Caco-2 (cell line): Measurements from ENCODE around the gene LCN9. TPM values are rescaled to one million over a fixed set of nuclear protein-coding genes. Genes with fewer than 3 reads are reported as not detected.
"Not testable (repeated sequence)": the region's sequence is repeated elsewhere in the genome, so short reads cannot be mapped to it uniquely, and the experiment has no call there.

ENCODE experiments used
- BruUV-seq: library from RNA; stranded (reverse); fragments of 400-500 nt; replicated peaks from 2 replicates; lab custom pipeline; 2021; lab: Mats Ljungman, UMichigan
- CTCF ChIA-PET: fragments of 300-600 bp; sonication (Branson Sonifier 250); formaldehyde crosslinking; loops from one replicate; lab custom pipeline; 2022; ENCODE audit warnings: antibody characterized with exemption; lab: Charles Lee
- POLR2A ChIA-PET: fragments of 300-600 bp; sonication (Branson Sonifier 250); formaldehyde crosslinking; loops from one replicate; lab custom pipeline; 2022; ENCODE audit warnings: antibody characterized with exemption; lab: Charles Lee
- DNase-seq, 2 experiments: peaks; one replicate each; pipeline versions ENCODE4 v3.0.0 to v3.0.0-alpha.2; 2020 to 2022
- H3K27me3 ChIP-seq: replicated peaks from 2 replicates; pipeline ENCODE4 v1.6.0; 2011; ENCODE audit warnings: low read length; ENCODE audit not compliant: control insufficient read depth, insufficient read depth
- H3K36me3 ChIP-seq: 2 replicates; pipeline ENCODE4 v1.5.1; 2011; ENCODE audit warnings: low read length; ENCODE audit not compliant: control insufficient read depth, insufficient read depth
- H3K4me1 ChIP-seq: fragments of 250-450 bp; sonication (Bioruptor Pico); 2 replicates; pipeline ENCODE4 v1.5.1; 2020; ENCODE audit warnings: mild to moderate bottlenecking
- H3K4me3 ChIP-seq: 2 replicates; pipeline ENCODE4 v1.5.1; 2011; ENCODE audit warnings: low read depth, mild to moderate bottlenecking, control low read depth, low read length
- H3K9me3 ChIP-seq: fragments of 250-450 bp; sonication (Bioruptor Pico); 2 replicates; pipeline ENCODE4 v1.5.1; 2020; ENCODE audit warnings: mild to moderate bottlenecking, moderate library complexity
- H3K27ac Mint-ChIP-seq: one replicate; pipeline ENCODE4 v1.8.0; 2022; ENCODE audit warnings: mixed read lengths; ENCODE audit not compliant: unreplicated experiment
- H3K27me3 Mint-ChIP-seq: one replicate; pipeline ENCODE4 v1.8.0; 2022; ENCODE audit warnings: mixed read lengths; ENCODE audit not compliant: insufficient read depth, unreplicated experiment
- H3K36me3 Mint-ChIP-seq: one replicate; pipeline ENCODE4 v1.8.0; 2022; ENCODE audit warnings: mild to moderate bottlenecking, mixed read lengths; ENCODE audit not compliant: insufficient read depth, unreplicated experiment
- H3K4me1 Mint-ChIP-seq: one replicate; pipeline ENCODE4 v1.8.0; 2022; ENCODE audit warnings: low read depth, mixed read lengths; ENCODE audit not compliant: unreplicated experiment
- H3K4me3 Mint-ChIP-seq: one replicate; pipeline ENCODE4 v1.8.0; 2022; ENCODE audit warnings: mild to moderate bottlenecking, moderate library complexity, mixed read lengths; ENCODE audit not compliant: unreplicated experiment
- H3K9me3 Mint-ChIP-seq: one replicate; pipeline ENCODE4 v1.8.0; 2022; ENCODE audit warnings: mixed read lengths; ENCODE audit not compliant: unreplicated experiment
- intact Hi-C: fragments of 100-400 bp; cut with micrococcal nuclease; formaldehyde crosslinking; loops from one replicate; pipeline ENCODE4 v1.10.0; 2022; ENCODE audit not compliant: unreplicated experiment
- total RNA-seq: library from RNA; stranded (reverse); gene quantifications from 2 replicates; pipeline ENCODE4 v1.2.3, GENCODE V29; 2022
- TF ChIP-seq, protein P1 (sequence below), 2 experiments: fragments of 200-600 bp in 1 of 2; IDR thresholded peaks; 1 replicate in 1 of 2; 2 replicates in 1 of 2; pipeline versions ENCODE4 v1.5.1 to v1.8.0; 2011 to 2022; ENCODE audit warnings: antibody characterized with exemption in 1 of 2, control low read depth in 1 of 2, inconsistent platforms in 1 of 2, low read depth in 1 of 2, low read length in 1 of 2, mild to moderate bottlenecking in 1 of 2, moderate library complexity in 1 of 2; ENCODE audit not compliant: insufficient read depth in 1 of 2, severe bottlenecking in 1 of 2, unreplicated experiment in 1 of 2

The LCN9 gene
- total RNA-seq, 1 experiment from 2014 or later = not detected

DNA sequence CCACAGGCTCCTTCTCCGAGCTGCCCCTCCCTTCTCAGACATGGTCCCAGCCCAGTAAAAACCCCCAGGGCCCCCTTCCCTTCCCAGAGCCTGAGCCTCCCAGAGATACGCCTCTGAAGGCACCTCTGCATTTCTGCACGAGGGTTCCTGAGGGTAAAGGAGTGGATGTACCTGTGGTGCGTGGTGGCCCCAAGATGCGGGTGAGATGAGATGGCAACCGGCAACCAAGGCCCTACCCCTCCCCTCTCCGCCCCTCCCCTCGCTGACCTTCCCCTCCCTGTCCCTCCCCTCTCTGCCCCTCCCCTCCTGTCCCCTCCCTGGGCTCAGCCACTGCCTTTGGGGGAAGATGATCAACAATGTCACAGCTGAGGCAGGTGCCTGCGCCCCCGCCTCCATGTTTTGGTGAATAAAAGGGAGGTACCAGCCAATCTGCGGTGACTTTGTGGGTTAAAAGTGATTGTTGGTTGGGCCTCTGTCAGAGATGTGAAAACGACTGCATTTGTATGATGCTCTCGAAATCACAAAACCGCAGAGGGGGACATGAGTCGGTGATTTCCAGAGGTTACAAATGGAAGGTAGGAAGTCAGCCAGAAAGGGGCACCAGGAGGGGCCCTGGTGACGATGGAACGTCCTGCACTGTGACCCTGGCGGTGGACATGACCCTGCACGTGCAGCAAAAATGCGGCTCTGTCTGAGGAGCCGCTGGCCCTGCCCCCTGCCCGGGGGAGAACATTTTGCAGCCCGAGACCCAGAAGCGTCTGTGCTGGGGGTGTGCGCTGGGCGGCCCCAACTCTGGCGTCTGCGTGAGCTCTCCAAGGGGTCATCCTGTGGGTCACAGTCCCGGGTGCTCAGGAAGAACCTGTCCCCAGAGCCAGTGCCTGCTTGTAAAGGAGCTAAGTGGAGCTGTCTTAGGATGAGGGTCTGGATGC lies 3.7 kb downstream of the LCN9 start:
- Mint-ChIP-seq H3K9me3 (peaks cover 10% of the 10 kb centered on the region), H3K4me3 (no peak overlapping the region), H3K27me3 (peaks cover 11% of the 10 kb centered on the region), H3K36me3 (no peaks in the 10 kb centered on the region), H3K4me1 (no peaks in the 10 kb centered on the region), H3K27ac (no peak overlapping the region)
- no peaks in the 10 kb centered on the region for H3K36me3 ChIP-seq
- POLR2A ChIA-PET = no interaction called here
- TF ChIP-seq, protein P1, sequence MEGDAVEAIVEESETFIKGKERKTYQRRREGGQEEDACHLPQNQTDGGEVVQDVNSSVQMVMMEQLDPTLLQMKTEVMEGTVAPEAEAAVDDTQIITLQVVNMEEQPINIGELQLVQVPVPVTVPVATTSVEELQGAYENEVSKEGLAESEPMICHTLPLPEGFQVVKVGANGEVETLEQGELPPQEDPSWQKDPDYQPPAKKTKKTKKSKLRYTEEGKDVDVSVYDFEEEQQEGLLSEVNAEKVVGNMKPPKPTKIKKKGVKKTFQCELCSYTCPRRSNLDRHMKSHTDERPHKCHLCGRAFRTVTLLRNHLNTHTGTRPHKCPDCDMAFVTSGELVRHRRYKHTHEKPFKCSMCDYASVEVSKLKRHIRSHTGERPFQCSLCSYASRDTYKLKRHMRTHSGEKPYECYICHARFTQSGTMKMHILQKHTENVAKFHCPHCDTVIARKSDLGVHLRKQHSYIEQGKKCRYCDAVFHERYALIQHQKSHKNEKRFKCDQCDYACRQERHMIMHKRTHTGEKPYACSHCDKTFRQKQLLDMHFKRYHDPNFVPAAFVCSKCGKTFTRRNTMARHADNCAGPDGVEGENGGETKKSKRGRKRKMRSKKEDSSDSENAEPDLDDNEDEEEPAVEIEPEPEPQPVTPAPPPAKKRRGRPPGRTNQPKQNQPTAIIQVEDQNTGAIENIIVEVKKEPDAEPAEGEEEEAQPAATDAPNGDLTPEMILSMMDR (IDR thresholded peaks at IDR 0.05; ENCODE audit: insufficient read depth in 1 of 2, low read depth in 1 of 2, low read length in 1 of 2, severe bottlenecking in 1 of 2, unreplicated experiment in 1 of 2) = no peak
- no peak overlapping the region for H3K4me3 ChIP-seq
- H3K9me3 ChIP-seq = no peaks in the 10 kb centered on the region
- CTCF ChIA-PET = no interaction called here
- intact Hi-C loops = no loop called here
- H3K4me1 ChIP-seq = no peaks in the 10 kb centered on the region
- DNase-seq = no peak
- H3K27me3 ChIP-seq = no peaks in the 10 kb centered on the region
- BruUV-seq = no TSS peak

DNA sequence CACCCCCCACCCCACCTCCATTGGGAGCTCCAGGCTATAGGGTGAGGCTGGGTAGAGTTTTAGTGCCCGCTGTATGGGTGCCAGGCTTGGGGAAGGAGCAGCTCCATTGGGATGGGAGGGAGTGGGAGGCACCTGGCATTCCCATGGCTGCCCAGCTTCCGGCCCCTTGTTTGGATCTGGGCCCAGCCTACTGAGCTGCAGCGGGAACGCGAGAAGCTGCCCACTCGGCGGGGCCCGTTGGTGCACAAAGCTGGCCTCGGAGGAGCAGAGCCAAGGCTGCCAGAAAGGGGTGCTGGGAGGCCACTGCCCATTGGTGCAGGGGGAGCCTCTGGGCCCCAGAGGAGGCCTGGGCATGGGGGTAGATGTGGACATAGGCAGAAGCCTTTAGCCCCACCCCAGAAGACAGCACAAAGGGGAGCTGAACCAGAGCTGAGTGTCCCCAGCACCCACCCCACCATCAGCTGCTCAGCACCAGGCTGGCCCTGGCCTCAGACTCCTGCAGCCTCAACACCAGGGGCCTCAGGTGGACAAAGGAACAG lies 4.4 kb downstream of the LCN9 start:
- intact Hi-C loops = no loop called here
- POLR2A ChIA-PET = no interaction called here

DNA sequence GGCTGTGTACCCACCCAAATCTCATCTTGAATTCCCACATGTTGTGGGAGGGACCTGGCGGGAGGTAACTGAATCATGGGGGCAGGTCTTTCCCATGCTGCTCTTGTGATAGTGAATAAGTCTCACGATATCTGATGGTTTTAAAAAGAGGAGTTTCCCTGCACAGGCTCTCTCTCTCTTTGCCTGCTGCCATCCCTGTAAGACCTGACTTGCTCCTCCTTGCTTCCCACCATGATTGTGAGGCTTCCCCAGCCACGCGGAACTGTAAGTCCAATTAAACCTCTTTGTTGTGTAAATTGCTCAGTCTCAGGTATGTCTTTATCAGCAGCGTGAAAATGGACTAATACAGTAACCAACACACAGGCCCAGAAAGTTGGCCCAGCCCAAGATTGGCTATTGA lies 5.9 kb downstream of the LCN9 start:
- H3K4me1 Mint-ChIP-seq, H3K27me3 ChIP-seq, intact Hi-C loops, H3K9me3 ChIP-seq, H3K4me3 ChIP-seq, BruUV-seq, H3K4me3 Mint-ChIP-seq, H3K4me1 ChIP-seq, H3K36me3 ChIP-seq, CTCF ChIA-PET, H3K27ac Mint-ChIP-seq, POLR2A ChIA-PET, H3K36me3 Mint-ChIP-seq: not testable (repeated sequence)
- peaks cover 10% of the 10 kb centered on the region for H3K9me3 Mint-ChIP-seq
- peak in 1 of 2 experiments; percentile 8 for DNase-seq
- peaks cover 11% of the 10 kb centered on the region for H3K27me3 Mint-ChIP-seq

More for the DNA sequence above, 4.4 kb downstream of the LCN9 start:
- peak in 1 of 2 experiments; percentile 18 for DNase-seq
- no peaks in the 10 kb centered on the region for H3K4me1 ChIP-seq
- H3K4me3 ChIP-seq = no peak overlapping the region
- Mint-ChIP-seq H3K27me3 (peaks cover 11% of the 10 kb centered on the region), H3K4me3 (no peak overlapping the region), H3K9me3 (peaks cover 10% of the 10 kb centered on the region), H3K27ac (no peak overlapping the region), H3K4me1 (no peaks in the 10 kb centered on the region), H3K36me3 (no peaks in the 10 kb centered on the region)
- H3K9me3 ChIP-seq = no peaks in the 10 kb centered on the region
- H3K36me3 ChIP-seq = no peaks in the 10 kb centered on the region
- no TSS peak for BruUV-seq
- CTCF ChIA-PET = no interaction called here
- H3K27me3 ChIP-seq = no peaks in the 10 kb centered on the region
- TF ChIP-seq, protein P1 (IDR thresholded peaks at IDR 0.05; ENCODE audit: insufficient read depth in 1 of 2, low read depth in 1 of 2, low read length in 1 of 2, severe bottlenecking in 1 of 2, unreplicated experiment in 1 of 2) = no peak
